NT2/D1 (cell line): ENCODE data around the gene FKBP14.
A peak's percentile ranks its signal among the peaks of the same experiment; 100 is the strongest.

Source experiments
- DNase-seq: peaks from one replicate; pipeline ENCODE4 v3.0.0-alpha.2; 2011; ENCODE audit warnings: low read depth, low spot score
- H3K27me3 ChIP-seq: 2 replicates; pipeline ENCODE4 v1.6.0; 2011; ENCODE audit warnings: mild to moderate bottlenecking; ENCODE audit not compliant: insufficient read length, insufficient read depth
- H3K36me3 ChIP-seq: 2 replicates; pipeline ENCODE4 v1.6.1; 2011; ENCODE audit warnings: mild to moderate bottlenecking, low read length, mixed read lengths; ENCODE audit not compliant: insufficient read depth, insufficient read length
- H3K4me1 ChIP-seq: 2 replicates; pipeline ENCODE4 v1.5.1; 2011; ENCODE audit not compliant: insufficient read depth, insufficient read length
- H3K4me3 ChIP-seq: 2 replicates; pipeline ENCODE4 v1.5.1; 2011; ENCODE audit warnings: low read depth; ENCODE audit not compliant: insufficient read length
- H3K9ac ChIP-seq: 2 replicates; pipeline ENCODE4 v1.6.0; 2011; ENCODE audit warnings: low read depth; ENCODE audit not compliant: insufficient read length
- H3K9me3 ChIP-seq: 2 replicates; pipeline ENCODE4 v1.5.1; 2011; ENCODE audit warnings: mild to moderate bottlenecking, low read length; ENCODE audit not compliant: insufficient read depth
- SUZ12 ChIP-seq: IDR thresholded peaks from 2 replicates; pipeline ENCODE4 v1.6.1; 2011; ENCODE audit not compliant: insufficient read length, insufficient read depth; ENCODE audit errors: extremely low read depth
- YY1 ChIP-seq: IDR thresholded peaks from 2 replicates; pipeline ENCODE4 v1.6.1; 2011; ENCODE audit not compliant: insufficient read length, insufficient read depth
- ZNF274 ChIP-seq: IDR thresholded peaks from 2 replicates; pipeline ENCODE4 v1.6.1; 2011; ENCODE audit warnings: mild to moderate bottlenecking, low read depth, low read length

Gene FKBP14

DNA sequence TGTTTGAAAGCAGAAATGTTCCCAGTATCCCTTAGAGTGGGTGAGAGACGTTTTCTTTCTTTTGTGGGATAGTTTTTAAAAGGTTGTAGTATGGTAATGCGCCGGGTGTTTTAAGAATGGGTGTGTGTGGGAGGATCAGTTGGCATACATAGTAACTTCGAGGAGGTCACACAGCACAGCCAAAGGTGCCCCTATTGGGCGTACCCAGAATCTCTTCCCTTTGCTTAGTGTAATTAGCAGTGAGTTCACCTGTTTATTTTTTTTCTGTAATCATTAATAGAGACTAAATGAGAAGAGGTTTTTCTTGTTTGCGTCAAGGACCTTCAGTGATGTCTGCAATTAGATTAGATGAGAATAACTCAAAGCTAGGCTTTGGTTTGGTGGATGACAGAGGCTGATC is 3.2 kb upstream of the FKBP14 start:
- H3K4me3 ChIP-seq, result peak overlapping the region; percentile 82
- H3K4me1 ChIP-seq, result no peaks in the 10 kb centered on the region
- H3K36me3 ChIP-seq, result peaks cover 3% of the 10 kb centered on the region
- no peaks in the 10 kb centered on the region for H3K9me3 ChIP-seq
- no peak for DNase-seq
- H3K27me3 ChIP-seq, result no peaks in the 10 kb centered on the region
- TF ChIP-seq SUZ12, result no peak
- TF ChIP-seq ZNF274, result no peak
- TF ChIP-seq YY1, result no peak
- H3K9ac ChIP-seq, result no peak overlapping the region

- no peaks in the 10 kb centered on the region for H3K27me3 ChIP-seq
- TF ChIP-seq ZNF274, result no peak
- TF ChIP-seq YY1, result no peak
- TF ChIP-seq SUZ12, result no peak
- peak overlapping the region; percentile 82 for H3K4me3 ChIP-seq
- H3K9ac ChIP-seq, result peak overlapping the region; percentile 84
- H3K4me1 ChIP-seq, result no peaks in the 10 kb centered on the region
- no peak for DNase-seq
- peaks cover 3% of the 10 kb centered on the region for H3K36me3 ChIP-seq
- H3K9me3 ChIP-seq, result no peaks in the 10 kb centered on the region
Measured at GRCh38 chr7:30028749-30029635, 2.5 kb upstream of the FKBP14 start.

- Histone ChIP-seq H3K9ac (peak within 1 kb of the TSS; percentile 84), H3K36me3 (peaks cover 10% of the 10 kb centered on the region), H3K4me3 (peak within 1 kb of the TSS; percentile 82), H3K4me1 (no peaks in the 10 kb centered on the region), H3K27me3 (no peaks in the 10 kb centered on the region), H3K9me3 (no peaks in the 10 kb centered on the region)
- DNase-seq, result peak; percentile 94
- TF ChIP-seq SUZ12, result no peak
- TF ChIP-seq YY1, result no peak
- no peak for TF ChIP-seq ZNF274
Measured at GRCh38 chr7:30028216-30028748, 1.8 kb upstream of the FKBP14 start, which contains the start of gene PLEKHA8. PLEKHA8 (plus strand) TSS chr7:30028412; CDS start chr7:30028763, 351 bp downstream.

DNA sequence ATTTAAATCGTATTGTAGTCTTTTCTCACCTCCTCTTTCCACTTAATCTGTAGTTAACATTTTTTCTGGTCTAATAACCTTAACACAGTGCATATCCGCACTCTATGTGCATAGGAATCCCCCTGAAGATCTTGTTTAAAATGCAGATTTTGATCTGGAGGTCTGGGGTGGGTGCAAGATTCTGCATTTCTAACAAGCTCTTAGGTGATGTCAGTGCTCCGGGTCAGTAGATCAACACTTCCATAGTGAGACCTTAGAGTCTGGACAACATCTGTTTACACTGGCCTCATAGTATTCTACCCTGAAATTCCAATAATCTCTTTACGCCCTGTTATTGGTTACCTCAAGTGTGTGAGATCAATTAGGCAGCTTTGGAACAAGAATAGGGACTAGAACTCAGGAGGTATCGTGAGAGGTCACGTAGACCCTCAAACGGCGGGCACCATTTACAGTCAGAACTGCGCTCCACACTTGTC is 1.3 kb upstream of the FKBP14 start:
- no peaks in the 10 kb centered on the region for H3K27me3 ChIP-seq
- no peaks in the 10 kb centered on the region for H3K4me1 ChIP-seq
- no peak for DNase-seq
- H3K4me3 ChIP-seq, result peak overlapping the region; percentile 82
- TF ChIP-seq YY1, result no peak
- TF ChIP-seq SUZ12, result no peak
- TF ChIP-seq ZNF274, result no peak
- peak overlapping the region; percentile 54 for H3K9ac ChIP-seq
- no peaks in the 10 kb centered on the region for H3K9me3 ChIP-seq
- peaks cover 13% of the 10 kb centered on the region for H3K36me3 ChIP-seq

DNA sequence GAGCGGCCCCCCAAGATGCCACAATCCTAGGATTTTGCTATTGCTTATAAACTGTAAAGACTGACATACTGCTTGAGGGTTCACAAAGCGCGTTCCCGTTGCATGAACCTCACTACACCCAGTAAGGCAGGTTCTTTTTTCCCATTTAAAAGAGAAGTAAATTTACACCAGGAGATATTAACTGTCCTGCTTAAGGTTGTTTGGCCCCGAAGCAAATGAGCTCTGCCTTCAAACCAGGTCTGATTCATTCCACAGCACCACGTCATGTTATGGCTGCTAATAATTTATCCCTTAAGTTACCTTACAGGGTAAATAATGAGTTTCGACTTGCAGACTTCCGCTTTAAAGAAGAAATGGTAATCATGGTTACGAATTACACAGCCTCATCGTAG is 559 bp upstream of the FKBP14 start:
- peak overlapping the region; percentile 5 for H3K9ac ChIP-seq
- no peaks in the 10 kb centered on the region for H3K9me3 ChIP-seq
- no peak for DNase-seq
- H3K27me3 ChIP-seq, result no peaks in the 10 kb centered on the region
- TF ChIP-seq YY1 (no peak), ZNF274 (no peak), SUZ12 (no peak)
- no peaks in the 10 kb centered on the region for H3K4me1 ChIP-seq
- peak overlapping the region; percentile 46 for H3K4me3 ChIP-seq
- H3K36me3 ChIP-seq, result peaks cover 19% of the 10 kb centered on the region

GRCh38 chr7:30023524-30023923 is 3.0 kb downstream of the FKBP14 start:
- TF ChIP-seq ZNF274 (no peak), SUZ12 (no peak), YY1 (no peak)
- no peaks in the 10 kb centered on the region for H3K27me3 ChIP-seq
- H3K4me1 ChIP-seq, result no peaks in the 10 kb centered on the region
- H3K36me3 ChIP-seq, result peaks cover 37% of the 10 kb centered on the region
- H3K9me3 ChIP-seq, result no peaks in the 10 kb centered on the region
- H3K4me3 ChIP-seq, result no peak overlapping the region
- no peak overlapping the region for H3K9ac ChIP-seq
- no peak for DNase-seq

DNA sequence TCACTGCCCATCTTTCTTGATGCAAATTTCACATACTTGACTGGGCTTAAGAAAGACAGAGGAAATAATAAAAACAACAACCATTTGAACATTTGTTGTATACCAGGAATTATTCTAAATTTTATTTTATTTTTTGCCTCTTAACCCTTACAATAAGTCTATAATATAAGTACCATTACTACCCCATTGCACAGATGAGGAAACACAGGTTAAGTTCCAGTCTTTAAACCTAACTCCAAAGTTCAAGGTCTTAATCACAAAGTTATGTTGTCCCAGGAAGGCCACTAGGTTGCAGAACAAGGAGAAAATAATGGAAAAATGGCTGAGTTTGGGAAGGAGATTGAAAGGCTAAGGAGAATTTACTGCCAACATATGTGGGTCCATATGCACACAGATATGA is 3.5 kb downstream of the FKBP14 start:
- Histone ChIP-seq H3K9ac (no peak overlapping the region), H3K27me3 (no peaks in the 10 kb centered on the region), H3K9me3 (no peaks in the 10 kb centered on the region), H3K4me3 (no peak overlapping the region), H3K4me1 (no peaks in the 10 kb centered on the region), H3K36me3 (peaks cover 42% of the 10 kb centered on the region)
- DNase-seq, result no peak
- TF ChIP-seq ZNF274 (no peak), SUZ12 (no peak), YY1 (no peak)
